Loucy (cell line): ENCODE data around the gene SPATA17.

ENCODE experiments used
- H2AFZ ChIP-seq: fragments of 200-600 bp; sonication (generic); 2 replicates; pipeline ENCODE4 v1.6.0; 2016; ENCODE audit warnings: antibody characterized with exemption, mild to moderate bottlenecking, low read length, moderate library complexity
- H3F3A ChIP-seq: fragments of 200-600 bp; 2 replicates; pipeline ENCODE4 v1.6.0; 2016; ENCODE audit warnings: antibody characterized with exemption, low read depth, mild to moderate bottlenecking
- H3K27me3 ChIP-seq: fragments of 200-600 bp; sonication (generic); 2 replicates; pipeline ENCODE4 v1.6.1; 2014; ENCODE audit warnings: low read length, mild to moderate bottlenecking; ENCODE audit not compliant: insufficient read depth, poor library complexity, severe bottlenecking
- H3K36me3 ChIP-seq: fragments of 200-600 bp; sonication (generic); 2 replicates; pipeline ENCODE4 v1.6.1; 2016; ENCODE audit warnings: low read length; ENCODE audit not compliant: insufficient read depth
- H3K4me1 ChIP-seq: fragments of 200-600 bp; sonication (generic); 2 replicates; pipeline ENCODE4 v1.5.1; 2014; ENCODE audit warnings: low read length, mild to moderate bottlenecking; ENCODE audit not compliant: insufficient read depth, poor library complexity, severe bottlenecking
- H3K4me2 ChIP-seq: fragments of 200-600 bp; sonication (generic); 2 replicates; pipeline ENCODE4 v1.6.0; 2014; ENCODE audit warnings: antibody characterized with exemption, low read length, low read depth, mild to moderate bottlenecking; ENCODE audit not compliant: poor library complexity, severe bottlenecking
- H3K4me3 ChIP-seq: fragments of 200-600 bp; sonication (generic); 2 replicates; pipeline ENCODE4 v1.5.1; 2014; ENCODE audit warnings: low read length, mild to moderate bottlenecking, mixed read lengths; ENCODE audit not compliant: poor library complexity, severe bottlenecking
- H3K79me2 ChIP-seq: fragments of 200-600 bp; sonication (generic); 2 replicates; pipeline ENCODE4 v1.6.1; 2014; ENCODE audit warnings: low read length; ENCODE audit not compliant: insufficient read depth
- H3K9ac ChIP-seq: fragments of 200-600 bp; sonication (generic); 2 replicates; pipeline ENCODE4 v1.6.0; 2014; ENCODE audit warnings: mild to moderate bottlenecking, low read depth, low read length, moderate library complexity; ENCODE audit not compliant: poor library complexity, severe bottlenecking
- H3K9me2 ChIP-seq: fragments of 200-600 bp; sonication (generic); replicated peaks from 2 replicates; pipeline ENCODE4 v1.6.1; 2016; ENCODE audit warnings: low read depth, low read length, mixed read lengths
- H3K9me3 ChIP-seq: fragments of 200-600 bp; sonication (generic); 2 replicates; pipeline ENCODE4 v1.6.1; 2014; ENCODE audit warnings: mild to moderate bottlenecking, antibody characterized with exemption, low read length, low read depth; ENCODE audit not compliant: insufficient read depth
- H4K20me1 ChIP-seq: fragments of 200-600 bp; sonication (generic); 2 replicates; pipeline ENCODE4 v1.6.0; 2014; ENCODE audit warnings: antibody characterized with exemption, low read length, mild to moderate bottlenecking; ENCODE audit not compliant: insufficient read depth, poor library complexity, severe bottlenecking
- EZH2phosphoT487 ChIP-seq: fragments of 200-600 bp; IDR thresholded peaks from 2 replicates; pipeline ENCODE4 v1.6.1; 2018; ENCODE audit warnings: antibody characterized with exemption, mild to moderate bottlenecking, moderate library complexity, borderline replicate concordance
- TF ChIP-seq, protein P1 (sequence below): fragments of 200-600 bp; sonication (generic); conservative IDR thresholded peaks from 2 replicates; pipeline ENCODE4 v1.5.1; 2014; ENCODE audit warnings: mild to moderate bottlenecking, antibody characterized with exemption, low read length

Gene SPATA17

DNA sequence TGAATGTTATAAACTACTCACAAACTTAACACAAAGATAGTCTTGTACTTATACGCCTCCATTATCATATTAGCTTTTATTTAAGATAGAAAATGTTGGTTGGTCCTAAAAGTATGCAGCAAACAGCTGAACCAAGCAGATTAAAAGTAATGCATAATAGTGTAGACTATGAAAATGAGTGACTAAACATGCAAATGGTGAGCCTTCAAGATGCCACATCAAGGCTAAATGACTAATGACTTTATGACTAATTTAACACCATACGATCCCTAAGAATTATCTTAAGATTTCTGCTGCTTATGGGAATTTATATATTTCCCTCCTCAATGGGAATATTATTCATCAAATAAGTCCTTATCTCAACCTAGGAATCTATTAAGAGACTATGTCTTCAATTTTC lies 4.8 kb upstream of the SPATA17 start:
- no peaks in the 10 kb centered on the region for H3K36me3 ChIP-seq
- no peak overlapping the region for H3K4me3 ChIP-seq
- TF ChIP-seq, protein P1, sequence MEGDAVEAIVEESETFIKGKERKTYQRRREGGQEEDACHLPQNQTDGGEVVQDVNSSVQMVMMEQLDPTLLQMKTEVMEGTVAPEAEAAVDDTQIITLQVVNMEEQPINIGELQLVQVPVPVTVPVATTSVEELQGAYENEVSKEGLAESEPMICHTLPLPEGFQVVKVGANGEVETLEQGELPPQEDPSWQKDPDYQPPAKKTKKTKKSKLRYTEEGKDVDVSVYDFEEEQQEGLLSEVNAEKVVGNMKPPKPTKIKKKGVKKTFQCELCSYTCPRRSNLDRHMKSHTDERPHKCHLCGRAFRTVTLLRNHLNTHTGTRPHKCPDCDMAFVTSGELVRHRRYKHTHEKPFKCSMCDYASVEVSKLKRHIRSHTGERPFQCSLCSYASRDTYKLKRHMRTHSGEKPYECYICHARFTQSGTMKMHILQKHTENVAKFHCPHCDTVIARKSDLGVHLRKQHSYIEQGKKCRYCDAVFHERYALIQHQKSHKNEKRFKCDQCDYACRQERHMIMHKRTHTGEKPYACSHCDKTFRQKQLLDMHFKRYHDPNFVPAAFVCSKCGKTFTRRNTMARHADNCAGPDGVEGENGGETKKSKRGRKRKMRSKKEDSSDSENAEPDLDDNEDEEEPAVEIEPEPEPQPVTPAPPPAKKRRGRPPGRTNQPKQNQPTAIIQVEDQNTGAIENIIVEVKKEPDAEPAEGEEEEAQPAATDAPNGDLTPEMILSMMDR, result no peak
- no peak for TF ChIP-seq EZH2phosphoT487
- H3K9me2 ChIP-seq, result no peaks in the 10 kb centered on the region
- no peaks in the 10 kb centered on the region for H3K9me3 ChIP-seq
- no peaks in the 10 kb centered on the region for H3F3A ChIP-seq
- no peak overlapping the region for H3K9ac ChIP-seq
- peaks cover 35% of the 10 kb centered on the region for H3K4me1 ChIP-seq
- peak overlapping the region; percentile 96 for H3K4me2 ChIP-seq
- H4K20me1 ChIP-seq, result peaks cover 5% of the 10 kb centered on the region
- H3K79me2 ChIP-seq, result peaks cover 44% of the 10 kb centered on the region
- H2AFZ ChIP-seq, result no peak overlapping the region
- no peaks in the 10 kb centered on the region for H3K27me3 ChIP-seq

- H3K36me3 ChIP-seq, result no peaks in the 10 kb centered on the region
- TF ChIP-seq EZH2phosphoT487, result no peak
- TF ChIP-seq, protein P1, result no peak
- no peaks in the 10 kb centered on the region for H3K9me2 ChIP-seq
- no peaks in the 10 kb centered on the region for H3F3A ChIP-seq
- no peaks in the 10 kb centered on the region for H4K20me1 ChIP-seq
- peak overlapping the region; percentile 5 for H3K9ac ChIP-seq
- H3K9me3 ChIP-seq, result no peaks in the 10 kb centered on the region
- peak overlapping the region; percentile 85 for H3K4me3 ChIP-seq
- H3K4me2 ChIP-seq, result peak overlapping the region; percentile 96
- peaks cover 1% of the 10 kb centered on the region for H3K27me3 ChIP-seq
- H2AFZ ChIP-seq, result no peak overlapping the region
- H3K4me1 ChIP-seq, result peaks cover 35% of the 10 kb centered on the region
- peaks cover 44% of the 10 kb centered on the region for H3K79me2 ChIP-seq
These were observed 3.7 kb upstream of the SPATA17 start for GRCh38 chr1:217627431-217627830.

GRCh38 chr1:217642455-217642854 lies 11.3 kb downstream of the SPATA17 start:
- Histone ChIP-seq H3K4me3 (no peak overlapping the region), H3K9me2 (0 out of 2 replicates have a peak, but pooled peaks cover 5% of the 10 kb centered on the region), H3K27me3 (no peaks in the 10 kb centered on the region), H3K4me1 (no peaks in the 10 kb centered on the region), H2AFZ (no peak overlapping the region), H3K79me2 (no peaks in the 10 kb centered on the region), H3K9ac (no peak overlapping the region), H3K4me2 (no peak overlapping the region), H3K9me3 (no peaks in the 10 kb centered on the region), H3F3A (no peaks in the 10 kb centered on the region), H4K20me1 (no peaks in the 10 kb centered on the region), H3K36me3 (no peaks in the 10 kb centered on the region)
- no peak for TF ChIP-seq EZH2phosphoT487
- TF ChIP-seq, protein P1, result no peak
